Breast epithelium (tissue), 3 donors: ENCODE results near the gene SSU72.
"Not testable (repeated sequence)": the region's sequence is repeated elsewhere in the genome, so short reads cannot be mapped to it uniquely, and the experiment has no call there.

Source experiments
- CTCF ChIP-seq, 3 donors: fragments of 450-650 bp; IDR thresholded peaks; one replicate each; pipeline ENCODE4 v1.5.1; 2016 to 2017; ENCODE audit warnings: antibody characterized with exemption in 3 of 3, mild to moderate bottlenecking in 3 of 3, moderate library complexity in 3 of 3
- POLR2A ChIP-seq: fragments of 450-650 bp; IDR thresholded peaks from one replicate; pipeline ENCODE4 v1.6.1; 2016; ENCODE audit warnings: antibody characterized with exemption, mild to moderate bottlenecking, moderate library complexity
- POLR2AphosphoS5 ChIP-seq, 3 donors: sonication (generic); formaldehyde crosslinking; IDR thresholded peaks; one replicate each; pipeline ENCODE4 v1.6.1; 2017; ENCODE audit warnings: antibody characterized with exemption in 3 of 3

- not testable (repeated sequence) for TF ChIP-seq CTCF (IDR thresholded peaks at IDR 0.05); POLR2A; POLR2AphosphoS5 (IDR thresholded peaks at IDR 0.05)
These were observed 51.4 kb downstream of the SSU72 start for GRCh38 chr1:1523226-1523625.
